Measurements from ENCODE around the gene PTCHD1. TPM values are rescaled to one million over a fixed set of nuclear protein-coding genes. Genes with fewer than 3 reads are reported as not detected.

The PTCHD1 gene
- polyA plus RNA-seq, 5 donors = 0.06 to 0.15 (median 0.14) TPM

DNA sequence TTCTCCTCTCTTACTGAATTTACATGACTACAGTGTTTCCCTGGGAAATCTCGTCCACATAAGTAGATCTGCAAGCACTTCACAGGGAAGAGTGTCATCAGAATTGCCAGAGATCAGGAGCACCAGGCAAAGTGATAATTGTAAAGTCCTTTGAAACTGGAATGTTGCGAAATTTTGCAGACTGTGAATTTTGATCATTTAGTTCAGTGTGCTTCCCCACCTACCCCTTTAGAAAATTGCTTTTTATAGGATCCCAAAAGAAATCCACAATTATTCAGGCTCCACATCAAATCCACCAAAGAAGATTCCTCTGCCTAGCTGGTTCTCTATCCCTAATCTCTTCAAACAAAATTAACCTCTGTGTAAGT is 10.2 kb downstream of the PTCHD1 start:
- DNase-seq = no peak

- no peak for DNase-seq
Measured at GRCh38 chrX:23356189-23356588, 21.5 kb downstream of the PTCHD1 start.

DNA sequence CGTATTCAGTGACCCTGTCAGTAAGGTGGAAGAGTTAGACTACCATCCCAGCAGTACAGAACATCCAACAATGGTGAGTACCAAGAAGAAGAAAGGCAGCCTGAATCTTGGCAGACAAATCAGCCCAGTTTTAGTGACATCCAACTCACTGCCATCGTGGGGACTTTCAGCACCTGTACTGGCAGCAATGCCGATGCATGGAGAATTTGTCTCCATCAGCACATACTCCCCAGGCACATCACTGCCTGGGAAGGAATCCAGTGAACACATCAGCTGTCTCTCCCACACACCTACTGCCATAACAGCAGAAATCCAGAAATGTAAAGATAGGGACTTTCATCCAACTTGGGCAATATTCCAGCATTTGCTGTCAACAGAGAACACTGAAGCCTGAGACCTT is 29.8 kb downstream of the PTCHD1 start:
- no peak for DNase-seq

GRCh38 chrX:23365541-23365940 is 30.9 kb downstream of the PTCHD1 start:
- DNase-seq = no peak

DNA sequence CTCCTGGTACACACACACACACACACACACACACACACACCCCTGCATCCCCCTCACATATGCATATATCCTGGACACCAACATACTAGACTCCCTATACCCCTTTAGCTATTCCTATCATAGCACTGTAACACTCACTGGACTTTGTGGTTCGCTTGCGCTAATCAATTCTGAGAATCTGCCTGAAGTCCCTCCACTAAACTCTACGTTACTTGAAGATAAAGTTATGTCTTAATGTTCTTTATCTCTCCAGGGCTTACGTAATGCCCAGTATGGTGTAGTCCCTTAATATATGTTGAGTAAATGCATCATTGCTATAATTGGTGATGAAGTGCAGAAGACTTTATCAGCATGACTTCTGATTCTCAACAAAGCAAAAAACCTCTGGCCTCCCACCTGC is 32.3 kb downstream of the PTCHD1 start:
- DNase-seq = no peak

- no peak for DNase-seq
Measured at GRCh38 chrX:23369027-23369426, 34.4 kb downstream of the PTCHD1 start.

DNA sequence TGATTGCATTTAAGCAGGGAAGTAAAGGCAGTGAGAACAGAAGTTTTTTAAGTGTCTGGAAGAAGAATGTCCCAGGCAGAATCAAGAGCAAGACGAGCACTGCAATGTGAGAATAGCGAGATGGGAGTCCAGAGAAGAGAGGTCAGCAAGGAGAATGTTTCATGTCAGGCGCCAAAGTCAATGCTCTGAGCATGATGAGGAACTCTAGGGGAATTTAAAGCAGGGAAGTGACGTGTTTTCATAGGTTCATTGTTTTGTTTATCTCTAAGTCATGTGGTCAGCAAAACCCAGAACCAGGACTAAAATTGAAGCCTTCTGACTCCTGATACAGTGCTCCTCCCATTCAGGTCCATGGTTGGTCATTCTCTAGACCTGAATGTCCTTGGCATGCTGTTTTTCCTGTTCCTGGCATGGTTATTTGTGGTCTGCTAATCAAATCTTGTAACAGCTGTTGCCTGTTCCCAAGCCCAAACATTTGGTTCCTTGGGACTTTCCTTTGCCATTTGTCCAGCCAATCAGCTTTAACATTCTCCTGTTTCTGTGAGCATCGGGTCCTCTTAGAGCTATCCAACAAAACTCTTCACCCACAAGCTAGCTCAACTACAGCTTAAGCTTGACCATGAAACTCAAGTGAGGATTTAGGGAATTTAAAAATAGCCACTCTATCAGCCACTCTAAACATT is 37.7 kb downstream of the PTCHD1 start:
- DNase-seq = no peak

DNA sequence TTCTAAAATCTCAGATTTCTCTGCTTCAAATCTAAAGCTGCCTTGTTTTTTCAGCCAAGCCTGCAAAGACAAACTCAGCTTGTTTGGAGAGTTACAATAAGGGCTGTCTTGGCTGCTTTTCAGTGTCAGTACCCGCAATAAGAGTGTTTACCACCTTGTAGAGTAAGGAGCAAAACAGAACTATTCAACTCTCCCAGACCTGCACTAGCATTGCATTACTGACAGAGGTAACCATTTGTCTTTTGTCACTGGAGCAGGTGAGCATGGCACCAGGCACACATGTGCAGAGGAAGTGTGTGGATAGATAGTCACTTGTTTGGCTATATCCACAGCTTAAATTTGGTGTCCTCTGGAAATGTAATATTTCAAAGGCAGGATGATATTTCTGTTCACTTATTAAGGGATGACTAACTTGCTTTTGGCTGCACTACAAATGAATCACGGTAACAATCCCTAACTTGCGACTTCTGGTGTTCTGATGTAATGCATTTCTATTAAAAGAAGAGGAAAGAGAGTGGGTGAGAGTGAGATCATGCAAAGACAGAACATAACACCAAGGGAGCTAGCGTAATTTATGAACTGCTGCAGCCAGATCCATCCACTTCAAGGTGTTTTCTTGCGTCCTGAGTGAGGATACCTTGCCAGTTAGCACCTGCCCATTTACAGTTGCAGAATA is 38.6 kb downstream of the PTCHD1 start:
- no peak for DNase-seq

GRCh38 chrX:23374291-23374690 is 39.6 kb downstream of the PTCHD1 start:
- DNase-seq = no peak

DNA sequence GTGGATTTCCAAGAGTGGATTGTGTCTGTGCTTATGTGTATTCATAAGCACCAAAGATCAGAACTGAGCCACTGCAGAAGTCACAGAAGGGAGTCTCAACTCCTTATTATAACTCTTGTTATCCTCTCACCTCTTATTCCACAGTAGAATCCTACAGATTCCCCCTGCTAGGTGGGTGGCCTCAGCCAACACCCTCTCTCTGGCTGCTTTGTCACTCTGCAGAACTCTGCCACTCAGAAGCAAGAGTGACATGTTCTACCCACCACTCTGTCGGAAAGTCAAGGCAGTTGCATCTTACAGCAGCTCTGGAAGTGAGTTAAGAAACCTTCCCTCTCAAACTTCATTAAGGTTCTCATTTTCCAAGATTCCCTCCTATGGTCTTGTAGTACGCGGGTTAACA is 41.9 kb downstream of the PTCHD1 start:
- DNase-seq = no peak

GRCh38 chrX:23380581-23380980 is 45.9 kb downstream of the PTCHD1 start:
- DNase-seq = no peak

DNA sequence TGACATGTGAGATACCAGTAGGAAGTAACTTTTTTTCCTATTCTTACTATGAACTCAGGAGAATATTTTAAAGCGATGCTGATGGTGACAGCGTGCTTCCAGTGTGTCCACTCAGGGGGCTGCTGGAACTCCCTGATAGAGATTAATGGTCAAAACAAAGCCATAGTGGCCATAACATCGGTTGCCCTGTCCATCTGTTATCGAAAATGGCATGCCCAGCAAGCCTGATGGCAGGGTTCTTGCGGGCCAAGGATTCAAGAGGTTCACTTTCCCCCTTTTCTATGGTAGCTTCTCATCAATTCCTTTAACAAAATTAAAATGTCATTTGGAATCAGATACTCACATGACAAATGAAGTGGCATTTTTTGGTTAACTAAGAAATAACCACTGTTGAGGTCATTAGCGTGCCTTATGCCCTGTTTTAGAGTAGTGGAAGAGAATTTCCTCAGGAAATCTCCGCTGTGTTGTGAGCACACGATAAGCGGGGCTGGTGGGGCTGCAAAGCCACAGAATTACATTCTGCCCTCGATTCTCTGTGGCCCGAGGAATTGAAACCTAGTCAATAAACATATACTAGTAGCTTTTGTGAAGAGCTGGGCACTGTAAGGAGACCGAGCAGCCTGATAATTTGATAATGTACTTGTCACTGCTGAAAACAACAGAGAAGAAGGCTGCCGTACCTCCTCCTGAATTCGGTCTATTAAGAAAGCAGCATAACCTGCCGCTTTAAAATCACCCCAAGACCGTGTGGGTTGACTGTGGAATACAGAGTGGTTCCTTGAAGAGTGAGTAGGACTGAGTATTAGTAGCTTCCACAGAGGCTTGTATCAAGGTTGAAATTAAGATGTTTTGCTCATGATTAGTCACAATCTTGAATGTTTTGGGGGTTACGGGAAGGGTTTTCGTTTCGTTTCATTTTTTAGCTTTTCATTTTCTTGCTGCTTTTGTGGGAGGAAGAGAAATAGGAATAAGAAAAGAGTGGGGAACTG is 46.7 kb downstream of the PTCHD1 start:
- no peak for DNase-seq

DNA sequence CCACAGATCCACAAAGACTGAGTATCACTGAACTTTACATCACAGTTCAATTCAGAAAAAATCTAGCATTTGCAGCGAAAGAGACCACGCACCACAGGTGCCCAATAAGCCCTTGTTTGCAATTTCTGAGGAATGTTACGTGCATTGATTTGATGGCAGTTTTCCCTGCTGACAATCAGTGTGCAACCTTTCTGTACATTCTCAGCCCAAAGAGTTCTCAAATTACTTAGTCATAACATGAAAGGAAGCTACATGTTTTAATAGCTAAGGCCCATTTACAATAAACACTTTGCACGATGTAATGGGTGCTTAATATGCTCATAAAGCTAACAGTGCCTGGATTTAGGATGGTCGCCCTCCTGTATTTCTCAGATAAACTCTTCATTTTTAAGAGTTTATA is 47.9 kb downstream of the PTCHD1 start:
- DNase-seq = no peak

DNA sequence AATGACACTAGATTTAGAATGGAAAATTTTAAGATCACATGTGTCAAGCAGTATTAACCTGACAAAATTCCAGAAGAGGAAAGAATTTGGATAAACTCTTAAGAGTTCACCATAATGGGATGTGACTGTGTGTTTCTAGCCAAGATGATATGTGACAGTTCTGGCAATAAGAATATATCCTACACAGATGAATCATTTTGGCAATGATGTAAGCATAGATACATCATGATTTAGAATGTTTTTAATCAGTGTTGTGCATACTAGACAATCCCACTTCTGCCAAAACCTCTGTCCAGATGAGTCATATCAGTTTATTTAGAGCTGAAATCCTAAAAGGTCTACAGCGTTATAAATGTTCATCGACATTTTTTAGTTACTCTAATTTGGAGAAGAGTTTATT is 48.8 kb downstream of the PTCHD1 start:
- no peak for DNase-seq

DNA sequence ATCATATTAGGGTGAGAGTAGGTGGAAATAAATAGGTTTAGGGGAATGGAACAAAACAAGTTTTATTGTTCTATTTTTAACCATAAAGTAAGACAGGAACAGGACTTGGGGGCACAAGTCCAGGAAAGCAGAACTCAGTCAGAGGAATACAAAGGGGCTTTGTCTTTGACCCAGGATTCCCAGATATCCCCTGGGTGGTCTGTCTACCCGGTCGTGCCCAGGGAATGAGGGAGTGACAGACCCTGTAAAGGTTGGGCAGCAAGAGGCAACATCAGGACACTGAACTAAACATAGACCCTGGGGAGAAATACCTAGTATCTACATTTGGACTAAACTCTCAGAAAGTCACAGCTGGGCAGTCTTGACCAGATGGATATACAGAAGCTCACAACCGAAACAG is 50.6 kb downstream of the PTCHD1 start:
- no peak for DNase-seq

DNA sequence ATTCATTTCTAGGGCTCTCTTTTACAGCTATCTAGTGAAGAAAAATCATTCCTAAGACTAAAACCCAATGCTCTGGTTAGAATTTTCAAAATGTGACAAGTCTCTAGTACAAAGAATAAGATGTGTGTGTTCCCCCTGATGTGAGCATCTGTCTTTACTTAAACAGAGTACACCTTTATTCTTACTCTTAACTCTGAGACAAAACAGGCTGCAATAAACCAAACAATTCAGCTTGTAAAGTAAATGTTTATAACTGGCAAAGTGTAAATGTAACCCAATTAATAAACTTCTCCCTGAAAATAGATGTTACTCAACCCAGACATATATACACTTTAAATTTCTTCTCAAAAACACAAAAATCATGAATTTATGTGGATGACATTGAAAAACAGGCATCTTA is 51.6 kb downstream of the PTCHD1 start:
- DNase-seq = no peak

DNA sequence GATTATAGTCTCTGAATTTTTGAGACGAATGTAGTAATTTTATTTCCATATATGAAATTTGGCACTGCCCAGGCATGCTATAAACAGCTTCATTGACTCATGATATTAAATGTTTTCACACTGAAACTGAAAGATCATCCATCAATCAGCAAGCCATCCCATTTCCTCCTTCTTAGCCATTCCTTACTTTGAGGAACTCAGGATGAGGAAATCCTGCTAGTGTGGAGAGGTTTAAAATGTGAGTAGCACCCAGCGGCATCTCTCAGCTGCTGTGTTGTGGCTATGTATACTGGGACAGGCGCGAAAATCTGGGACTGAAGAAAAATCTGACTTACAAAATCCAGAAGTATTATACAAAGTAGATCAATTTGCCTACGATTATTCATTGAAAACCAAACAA is 52.1 kb downstream of the PTCHD1 start:
- no peak for DNase-seq

DNA sequence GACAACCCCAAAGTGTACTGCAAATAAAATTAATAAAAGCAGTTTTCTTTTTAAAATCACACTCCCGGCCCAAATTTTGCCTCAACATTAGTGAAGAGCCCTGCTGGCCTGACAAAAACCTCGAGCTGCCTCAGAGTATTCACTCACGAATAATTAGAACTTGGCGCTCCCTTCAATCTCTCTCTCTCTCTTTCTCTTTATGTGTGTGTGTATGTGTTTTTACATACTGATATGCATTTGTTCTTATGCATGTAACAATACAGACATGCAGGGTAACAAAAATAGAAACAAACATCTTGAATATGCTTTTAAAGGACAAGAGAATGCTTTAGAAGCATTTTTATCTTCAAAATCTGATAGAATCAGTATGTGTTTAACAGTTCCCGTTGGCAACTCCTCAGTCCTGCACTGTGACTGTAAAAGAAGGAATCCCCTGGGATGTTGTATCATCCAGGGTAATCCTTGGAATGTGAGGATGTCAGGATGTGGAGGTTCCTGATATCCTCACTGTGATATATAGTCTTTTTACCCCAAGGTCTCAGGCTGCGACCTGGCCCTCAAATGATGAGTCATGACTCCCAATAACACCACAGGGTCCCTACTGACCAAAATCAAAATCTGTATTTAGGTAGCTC is 53.0 kb downstream of the PTCHD1 start:
- no peak for DNase-seq

DNA sequence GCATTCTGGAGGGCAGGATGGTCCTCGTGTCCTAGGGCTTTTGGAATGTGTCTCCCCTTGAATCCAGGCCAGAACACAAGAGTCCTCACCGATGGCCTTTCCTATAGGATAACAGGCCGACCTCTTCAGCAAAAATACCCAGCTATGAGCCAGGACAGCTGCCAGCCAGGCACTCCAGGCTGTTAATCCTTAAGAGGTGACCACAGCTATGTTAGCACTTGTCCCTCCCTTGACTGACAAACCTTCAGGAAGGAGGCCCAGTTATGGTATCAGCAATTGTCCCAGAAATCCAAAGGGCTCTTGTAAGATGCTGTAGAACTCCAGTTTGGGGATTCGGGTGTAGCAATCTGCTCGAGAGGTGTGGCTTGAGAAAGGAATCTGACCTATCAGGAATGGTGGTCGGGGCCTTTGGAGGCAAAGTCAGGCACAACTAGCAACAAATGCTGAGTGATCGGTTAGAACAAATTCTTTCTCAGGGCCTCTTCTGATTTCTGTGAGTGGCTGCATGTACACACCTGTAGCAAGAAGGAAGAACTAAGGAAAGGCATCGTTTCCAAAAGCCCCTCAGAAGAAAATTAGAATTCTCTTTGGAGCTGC is 54.6 kb downstream of the PTCHD1 start:
- peak in 1 of 2 donors; percentile 5 for DNase-seq

DNA sequence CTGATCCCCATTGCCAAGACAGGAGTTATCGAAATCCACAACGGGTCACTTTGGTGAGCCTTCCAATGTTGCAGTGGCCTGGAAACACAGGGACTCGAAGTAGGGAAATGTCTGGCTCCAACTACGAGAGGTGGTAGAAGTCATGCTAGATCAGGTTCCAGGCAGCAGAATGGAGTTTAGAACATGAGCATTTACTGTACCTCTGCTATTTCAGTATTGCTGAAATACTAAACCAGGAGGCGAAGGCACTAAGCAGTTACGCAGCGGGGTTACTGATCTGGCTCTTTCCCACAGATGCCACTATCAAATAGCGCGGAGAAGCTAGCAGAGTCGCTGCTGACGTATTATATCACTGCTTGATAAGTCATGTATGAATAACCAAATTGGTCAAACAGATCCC is 56.3 kb downstream of the PTCHD1 start:
- no peak for DNase-seq

GRCh38 chrX:23392195-23392594 is 57.5 kb downstream of the PTCHD1 start:
- no peak for DNase-seq

- no peak for DNase-seq
Measured at GRCh38 chrX:23394421-23394820, 59.8 kb downstream of the PTCHD1 start.

Measured in right lung (tissue), 5 donors.